ENCODE measurements around the gene WDR4.

WDR4 gene

GRCh38 chr21:42835611-42836401 is 43.5 kb downstream of the WDR4 start:
- TF ChIP-seq ARNTL (CRISPR knock-in tag; IDR thresholded peaks at IDR 0.05; ENCODE audit: borderline replicate concordance, low read depth) (no peak), PPARA (CRISPR knock-in tag; IDR thresholded peaks at IDR 0.05; ENCODE audit: borderline replicate concordance) (no peak), CSRNP3 (CRISPR knock-in tag; IDR thresholded peaks at IDR 0.05) (no peak), PATZ1 (CRISPR knock-in tag; IDR thresholded peaks at IDR 0.05; ENCODE audit: borderline replicate concordance) (no peak), ZFP30 (CRISPR knock-in tag; IDR thresholded peaks at IDR 0.05) (no peak), ZFP3 (CRISPR knock-in tag; IDR thresholded peaks at IDR 0.05) (no peak), TCF4 (CRISPR knock-in tag; IDR thresholded peaks at IDR 0.05; ENCODE audit: borderline replicate concordance) (no peak), ZNF8 (CRISPR knock-in tag; IDR thresholded peaks at IDR 0.05) (no peak), CREB5 (CRISPR knock-in tag; IDR thresholded peaks at IDR 0.05; ENCODE audit: low read depth) (no peak), ISL1 (CRISPR knock-in tag; IDR thresholded peaks at IDR 0.05) (no peak)
- no peak for ATAC-seq

GRCh38 chr21:42835211-42835610 is 44.1 kb downstream of the WDR4 start:
- ATAC-seq = no peak

More at GRCh38 chr21:42835211-42835610, 44.1 kb downstream of the WDR4 start:
- no peak for TF ChIP-seq TSHZ2 (CRISPR knock-in tag; IDR thresholded peaks at IDR 0.05)
- no peak for TF ChIP-seq ZNF565 (CRISPR knock-in tag; conservative IDR thresholded peaks at IDR 0.05; ENCODE audit: low read depth)
- TF ChIP-seq SNAI2 (CRISPR knock-in tag; IDR thresholded peaks at IDR 0.05) = no peak
- no peak for TF ChIP-seq ZFP3 (CRISPR knock-in tag; IDR thresholded peaks at IDR 0.05)
- no peak for TF ChIP-seq ISL1 (CRISPR knock-in tag; IDR thresholded peaks at IDR 0.05)
- no peak for TF ChIP-seq CREB5 (CRISPR knock-in tag; IDR thresholded peaks at IDR 0.05; ENCODE audit: low read depth)
- TF ChIP-seq PATZ1 (CRISPR knock-in tag; IDR thresholded peaks at IDR 0.05; ENCODE audit: borderline replicate concordance) = no peak
- no peak for TF ChIP-seq CSRNP3 (CRISPR knock-in tag; IDR thresholded peaks at IDR 0.05)
- no peak for TF ChIP-seq ZFP30 (CRISPR knock-in tag; IDR thresholded peaks at IDR 0.05)
- no peak for TF ChIP-seq TCF4 (CRISPR knock-in tag; IDR thresholded peaks at IDR 0.05; ENCODE audit: borderline replicate concordance)
- TF ChIP-seq ESRRG (CRISPR knock-in tag; IDR thresholded peaks at IDR 0.05) = no peak
- TF ChIP-seq PPARA (CRISPR knock-in tag; IDR thresholded peaks at IDR 0.05; ENCODE audit: borderline replicate concordance) = no peak
- TF ChIP-seq POU6F1 (CRISPR knock-in tag; IDR thresholded peaks at IDR 0.05; ENCODE audit: borderline replicate concordance, low read depth) = no peak
- no peak for TF ChIP-seq RARB (CRISPR knock-in tag; IDR thresholded peaks at IDR 0.05)

All from SK-N-SH treated with all-trans-retinoic acid at 6 μM for 48 hours (cell line).